Esophagus squamous epithelium (tissue), 4 donors: ENCODE results near the gene ANGPTL1.

ENCODE experiments used
- POLR2A ChIP-seq, 4 donors: fragments of 450-650 bp; IDR thresholded peaks; one replicate each; pipeline ENCODE4 v1.6.1; 2017; ENCODE audit warnings: antibody characterized with exemption in 4 of 4, mild to moderate bottlenecking in 4 of 4, moderate library complexity in 3 of 4
- TF ChIP-seq, protein P1 (sequence below), 6 experiments: fragments of 450-650 bp in 4 of 6; fragments of 200-600 bp in 2 of 6; sonication (generic) in 2 of 6; IDR thresholded peaks; one replicate each; pipeline ENCODE4 v1.5.1; 2016 to 2019; ENCODE audit warnings: antibody characterized with exemption in 6 of 6, mild to moderate bottlenecking in 4 of 6, moderate library complexity in 4 of 6

DNA sequence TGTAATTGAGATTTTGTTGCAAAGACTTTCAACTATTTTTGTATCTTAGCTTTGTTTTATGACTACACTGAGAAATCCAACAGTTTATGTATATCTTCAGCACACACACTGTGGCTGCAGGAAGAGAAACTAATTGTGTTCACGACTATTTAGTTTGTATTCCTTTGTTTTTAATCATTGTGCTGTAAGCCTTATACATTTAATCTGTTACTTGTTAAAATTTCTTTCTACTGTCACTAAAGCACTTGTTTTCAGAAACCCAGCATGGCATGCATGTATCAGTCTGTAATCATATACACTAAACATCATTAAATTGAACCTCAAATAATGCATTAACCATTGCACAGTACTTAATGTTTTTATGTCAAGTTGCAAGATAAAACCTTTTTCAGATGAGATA lies 656 bp downstream of the ANGPTL1 start:
- TF ChIP-seq, protein P1, sequence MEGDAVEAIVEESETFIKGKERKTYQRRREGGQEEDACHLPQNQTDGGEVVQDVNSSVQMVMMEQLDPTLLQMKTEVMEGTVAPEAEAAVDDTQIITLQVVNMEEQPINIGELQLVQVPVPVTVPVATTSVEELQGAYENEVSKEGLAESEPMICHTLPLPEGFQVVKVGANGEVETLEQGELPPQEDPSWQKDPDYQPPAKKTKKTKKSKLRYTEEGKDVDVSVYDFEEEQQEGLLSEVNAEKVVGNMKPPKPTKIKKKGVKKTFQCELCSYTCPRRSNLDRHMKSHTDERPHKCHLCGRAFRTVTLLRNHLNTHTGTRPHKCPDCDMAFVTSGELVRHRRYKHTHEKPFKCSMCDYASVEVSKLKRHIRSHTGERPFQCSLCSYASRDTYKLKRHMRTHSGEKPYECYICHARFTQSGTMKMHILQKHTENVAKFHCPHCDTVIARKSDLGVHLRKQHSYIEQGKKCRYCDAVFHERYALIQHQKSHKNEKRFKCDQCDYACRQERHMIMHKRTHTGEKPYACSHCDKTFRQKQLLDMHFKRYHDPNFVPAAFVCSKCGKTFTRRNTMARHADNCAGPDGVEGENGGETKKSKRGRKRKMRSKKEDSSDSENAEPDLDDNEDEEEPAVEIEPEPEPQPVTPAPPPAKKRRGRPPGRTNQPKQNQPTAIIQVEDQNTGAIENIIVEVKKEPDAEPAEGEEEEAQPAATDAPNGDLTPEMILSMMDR (IDR thresholded peaks at IDR 0.05), result no peak
- no peak for TF ChIP-seq POLR2A (IDR thresholded peaks at IDR 0.05)
